Vagina (tissue), 2 donors: ENCODE measurements around the gene PPP1R36.

ENCODE experiments used
- CTCF ChIP-seq, 3 experiments: fragments of 450-650 bp in 2 of 3; fragments of 200-600 bp in 1 of 3; sonication (generic) in 1 of 3; IDR thresholded peaks; one replicate each; pipeline ENCODE4 v1.5.1; 2017 to 2019; ENCODE audit warnings: antibody characterized with exemption in 3 of 3, mild to moderate bottlenecking in 2 of 3, moderate library complexity in 2 of 3
- POLR2A ChIP-seq, 2 donors: fragments of 450-650 bp; IDR thresholded peaks; one replicate each; pipeline ENCODE4 v1.6.1; 2017; ENCODE audit warnings: antibody characterized with exemption in 2 of 2, mild to moderate bottlenecking in 2 of 2, moderate library complexity in 2 of 2
- POLR2AphosphoS5 ChIP-seq, 2 donors: sonication (generic); formaldehyde crosslinking; IDR thresholded peaks; one replicate each; pipeline ENCODE4 v1.9.0; 2017; ENCODE audit warnings: antibody characterized with exemption in 2 of 2, mild to moderate bottlenecking in 2 of 2, low read depth in 1 of 2; ENCODE audit not compliant: insufficient read depth in 1 of 2

GRCh38 chr14:64541261-64541971, 8.3 kb upstream of the PPP1R36 start:
- no peak for TF ChIP-seq CTCF (IDR thresholded peaks at IDR 0.05)
- TF ChIP-seq POLR2A (IDR thresholded peaks at IDR 0.05): no peak
- no peak for TF ChIP-seq POLR2AphosphoS5 (IDR thresholded peaks at IDR 0.05; ENCODE audit: insufficient read depth in 1 of 2, low read depth in 1 of 2)
